ENCODE data around the gene CNN2. TPM values are rescaled to one million over a fixed set of nuclear protein-coding genes. Genes with fewer than 3 reads are reported as not detected.
A peak's percentile ranks its signal among the peaks of the same experiment; 100 is the strongest.

Gene CNN2
- total RNA-seq, 1 experiment from 2014 or later = 524 TPM

DNA sequence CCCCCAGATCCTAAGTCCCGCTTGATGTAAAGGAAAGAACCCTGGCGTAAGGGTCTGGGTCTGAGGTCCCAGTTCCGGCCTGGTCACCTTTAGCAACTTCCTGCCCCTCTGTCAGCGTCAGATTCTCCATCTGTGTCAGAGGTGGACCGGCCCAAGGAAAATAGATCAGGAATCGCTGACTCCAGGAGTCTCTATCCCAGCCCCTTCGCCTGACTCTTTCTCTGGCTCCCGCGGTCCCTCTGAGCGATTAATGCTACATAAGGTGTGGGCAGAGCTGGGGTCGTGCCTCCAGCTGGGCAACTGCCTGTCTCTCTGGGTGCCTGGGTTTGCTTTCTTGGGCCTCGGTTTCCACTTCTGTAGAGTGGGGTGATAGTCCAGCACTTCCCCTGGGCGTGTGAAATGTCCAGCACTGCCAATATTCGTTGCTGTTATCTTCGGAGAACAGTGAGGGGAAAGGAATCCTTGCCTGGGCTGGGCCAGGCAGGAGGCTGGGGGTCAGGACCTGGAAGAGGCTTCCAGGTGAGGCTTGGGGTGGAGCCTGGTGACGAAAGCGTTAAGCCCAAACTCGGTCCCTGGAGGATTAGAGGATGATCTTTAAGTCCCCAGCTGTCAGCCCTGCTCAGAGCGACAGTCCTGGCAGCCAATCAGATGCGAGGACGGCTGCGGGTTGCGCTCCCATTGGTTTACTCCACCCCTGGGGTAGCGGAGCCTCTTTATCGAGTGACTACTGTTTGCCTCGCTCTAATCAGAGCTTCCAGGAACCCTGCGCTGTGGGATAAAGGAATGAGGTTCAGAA lies 14.3 kb downstream of the CNN2 start:
- Histone ChIP-seq H4K8ac (replicated peaks; ENCODE audit: insufficient read length, low read depth, low read length) (no peak overlapping the region), H3K79me2 (ENCODE audit: insufficient read depth, low read length) (no peaks in the 10 kb centered on the region), H2BK12ac (ENCODE audit: insufficient read length, low read depth, low read length) (no peak overlapping the region), H3K4me2 (ENCODE audit: insufficient read depth, insufficient read length, low read length) (peak overlapping the region; percentile 69), H2AK5ac (ENCODE audit: insufficient read length, low read length) (no peak overlapping the region), H3K23ac (ENCODE audit: insufficient read length, low read depth, low read length) (no peak overlapping the region), H4K20me1 (ENCODE audit: control insufficient read depth, insufficient read depth, insufficient read length) (no peaks in the 10 kb centered on the region), H3K4ac (ENCODE audit: low read depth, low read length) (no peak overlapping the region), H4K91ac (ENCODE audit: insufficient read length, low read depth, low read length) (no peak overlapping the region), H4K5ac (ENCODE audit: insufficient read length, low read depth, low read length) (no peak overlapping the region), H2BK5ac (ENCODE audit: insufficient read length, low read length) (no peak overlapping the region), H2BK15ac (ENCODE audit: low read depth, low read length) (no peak overlapping the region), H3K14ac (ENCODE audit: insufficient read depth, low read length) (no peak overlapping the region), H3K4me1 (ENCODE audit: insufficient read depth, low read length) (no peaks in the 10 kb centered on the region; the same call in 1 of the 2 replicates), H2BK20ac (ENCODE audit: low read depth, low read length, poor library complexity, severe bottlenecking) (no peak overlapping the region), H3K23me2 (ENCODE audit: insufficient read length, low read depth, low read length, poor library complexity, severe bottlenecking) (peaks cover 9% of the 10 kb centered on the region), H3K9ac (ENCODE audit: extremely low read depth, insufficient read length, low read length) (peak overlapping the region; percentile 33), H3T11ph (ENCODE audit: low read length) (no peak overlapping the region), H2AFZ (ENCODE audit: low read length) (no peak overlapping the region), H2BK120ac (ENCODE audit: low read depth, low read length, poor library complexity, severe bottlenecking) (no peak overlapping the region), H3K56ac (ENCODE audit: insufficient read length, low read depth, low read length) (no peak overlapping the region), H3K27me3 (ENCODE audit: insufficient read depth, low read length) (no peaks in the 10 kb centered on the region), H3K9me3 (ENCODE audit: control insufficient read depth, low read depth, low read length) (no peaks in the 10 kb centered on the region), H3K79me1 (ENCODE audit: insufficient read depth, low read depth, low read length, poor library complexity, severe bottlenecking) (no peaks in the 10 kb centered on the region), H3K27ac (ENCODE audit: insufficient read length, low read depth, low read length) (no peak overlapping the region), H3K18ac (ENCODE audit: insufficient read length, low read depth, low read length) (no peak overlapping the region)
- no peak for TF ChIP-seq CTCF (conservative IDR thresholded peaks at IDR 0.05)
- WGBS (ENCODE audit: extremely low coverage, insufficient read length, low lambda C conversion rate) = no CpG with 5 or more reads among the region's 27 CpGs
- Mint-ChIP-seq H3K27me3 (ENCODE audit: low read depth) (peaks cover 2% of the 10 kb centered on the region; the same call in 1 of the 2 replicates), H3K4me1 (peaks cover 13 to 29% of the 10 kb centered on the region in 2 experiments), H3K9me3 (no peaks in the 10 kb centered on the region), H3K27ac (peak overlapping the region in 2 of 3 experiments; percentile 84 to 95; a peak in 5 of 7 replicates), H3K4me3 (peak overlapping the region; percentile 82 to 93), H3K36me3 (ENCODE audit: insufficient read depth in 1 of 3, low read depth in 3 of 3) (peaks cover 20 to 49% (median 31%) of the 10 kb centered on the region in 3 experiments; a peak in 6 of 7 replicates)
- peak; percentile 97 for DNase-seq

Measured in H9 (cell line).